ENCODE data around the gene LTA.
A peak's percentile ranks its signal among the peaks of the same experiment; 100 is the strongest.

LTA gene

DNA sequence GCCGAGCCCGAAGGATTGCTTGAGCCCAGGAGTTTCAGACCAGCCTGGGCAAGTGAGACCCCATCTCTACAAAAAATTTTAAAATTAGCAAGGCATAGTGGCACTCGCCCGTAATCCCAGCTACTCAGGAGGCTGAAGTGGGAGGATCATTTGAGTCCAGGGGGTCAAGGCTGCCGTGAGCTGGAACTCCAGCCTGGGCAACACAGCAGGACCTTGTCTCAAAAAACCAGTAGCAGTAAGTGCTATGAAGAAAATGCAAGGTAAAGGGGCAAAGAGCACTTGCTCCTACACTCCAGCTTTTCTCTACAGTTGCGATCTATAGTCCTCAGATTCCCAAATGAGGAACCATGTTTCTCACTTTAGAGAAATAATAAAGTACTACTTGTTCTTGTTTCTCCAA is 28.4 kb upstream of the LTA start:
- H3K4me3 ChIP-seq (replicated peaks in 1 of 2; ENCODE audit: low read depth in 2 of 2, low read length in 2 of 2) = no peak overlapping the region
- TF ChIP-seq, protein P1, sequence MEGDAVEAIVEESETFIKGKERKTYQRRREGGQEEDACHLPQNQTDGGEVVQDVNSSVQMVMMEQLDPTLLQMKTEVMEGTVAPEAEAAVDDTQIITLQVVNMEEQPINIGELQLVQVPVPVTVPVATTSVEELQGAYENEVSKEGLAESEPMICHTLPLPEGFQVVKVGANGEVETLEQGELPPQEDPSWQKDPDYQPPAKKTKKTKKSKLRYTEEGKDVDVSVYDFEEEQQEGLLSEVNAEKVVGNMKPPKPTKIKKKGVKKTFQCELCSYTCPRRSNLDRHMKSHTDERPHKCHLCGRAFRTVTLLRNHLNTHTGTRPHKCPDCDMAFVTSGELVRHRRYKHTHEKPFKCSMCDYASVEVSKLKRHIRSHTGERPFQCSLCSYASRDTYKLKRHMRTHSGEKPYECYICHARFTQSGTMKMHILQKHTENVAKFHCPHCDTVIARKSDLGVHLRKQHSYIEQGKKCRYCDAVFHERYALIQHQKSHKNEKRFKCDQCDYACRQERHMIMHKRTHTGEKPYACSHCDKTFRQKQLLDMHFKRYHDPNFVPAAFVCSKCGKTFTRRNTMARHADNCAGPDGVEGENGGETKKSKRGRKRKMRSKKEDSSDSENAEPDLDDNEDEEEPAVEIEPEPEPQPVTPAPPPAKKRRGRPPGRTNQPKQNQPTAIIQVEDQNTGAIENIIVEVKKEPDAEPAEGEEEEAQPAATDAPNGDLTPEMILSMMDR (IDR thresholded peaks at IDR 0.05; ENCODE audit: low read depth, low read length) = no peak
- no peak for DNase-seq (ENCODE audit: low read depth in 2 of 2)

GRCh38 chr6:31544676-31545075 is 27.4 kb upstream of the LTA start:
- no peak overlapping the region for H3K4me3 ChIP-seq (replicated peaks in 1 of 2; ENCODE audit: low read depth in 2 of 2, low read length in 2 of 2)
- no peak for DNase-seq (ENCODE audit: low read depth in 2 of 2)
- TF ChIP-seq, protein P1 (IDR thresholded peaks at IDR 0.05; ENCODE audit: low read depth, low read length) = no peak

GRCh38 chr6:31545291-31545690 is 26.8 kb upstream of the LTA start:
- DNase-seq (ENCODE audit: low read depth in 2 of 2) = no peak
- TF ChIP-seq, protein P1 (IDR thresholded peaks at IDR 0.05; ENCODE audit: low read depth, low read length) = no peak
- H3K4me3 ChIP-seq (replicated peaks in 1 of 2; ENCODE audit: low read depth in 2 of 2, low read length in 2 of 2) = no peak overlapping the region

- TF ChIP-seq, protein P1 (IDR thresholded peaks at IDR 0.05; ENCODE audit: low read depth, low read length) = peak; percentile 100
- peak; percentile 94 to 95 for DNase-seq (ENCODE audit: low read depth in 2 of 2)
- peak within 1 kb of the TSS; percentile 42 to 54 for H3K4me3 ChIP-seq (replicated peaks in 1 of 2; ENCODE audit: low read depth in 2 of 2, low read length in 2 of 2)
Measured at GRCh38 chr6:31546339-31546957, 25.6 kb upstream of the LTA start, which contains the start of gene ATP6V1G2. Gene ATP6V1G2, minus strand, starts transcription at chr6:31546608. Its CDS starts 49 bp downstream, at chr6:31546559.

- H3K4me3 ChIP-seq (replicated peaks in 1 of 2; ENCODE audit: low read depth in 2 of 2, low read length in 2 of 2) = peak within 1 kb of the TSS; percentile 42 to 54
- DNase-seq (ENCODE audit: low read depth in 2 of 2) = peak; percentile 99
- TF ChIP-seq, protein P1 (IDR thresholded peaks at IDR 0.05; ENCODE audit: low read depth, low read length) = no peak
Measured at GRCh38 chr6:31546958-31547726, 24.9 kb upstream of the LTA start, which contains the start of gene NFKBIL1. Gene NFKBIL1, plus strand, starts transcription at chr6:31547608. Its CDS starts 87 bp downstream, at chr6:31547695.

- no peak for DNase-seq (ENCODE audit: low read depth in 2 of 2)
- TF ChIP-seq, protein P1 (IDR thresholded peaks at IDR 0.05; ENCODE audit: low read depth, low read length) = no peak
- H3K4me3 ChIP-seq (replicated peaks in 1 of 2; ENCODE audit: low read depth in 2 of 2, low read length in 2 of 2) = peak overlapping the region; percentile 42 to 54
Measured at GRCh38 chr6:31547727-31548543, 24.2 kb upstream of the LTA start.
